Endothelial cell of umbilical vein (primary cell): ENCODE measurements around the gene TOLLIP.

Experiments used
- CTCF ChIP-seq, 2 donors: IDR thresholded peaks; 1 replicate in 1 of 2; 2 replicates in 1 of 2; pipeline ENCODE4 v1.5.1; 2011; ENCODE audit warnings: low read length in 2 of 2, mild to moderate bottlenecking in 2 of 2, moderate library complexity in 2 of 2, control low read depth in 1 of 2, inconsistent platforms in 1 of 2, low read depth in 1 of 2; ENCODE audit not compliant: insufficient read depth in 1 of 2; ENCODE audit errors: extremely low read depth in 1 of 2
- EZH2 ChIP-seq: IDR thresholded peaks from 2 replicates; pipeline ENCODE4 v1.6.1; 2012; ENCODE audit warnings: borderline replicate concordance, low read depth, mild to moderate bottlenecking, moderate library complexity, low read length, inconsistent platforms; ENCODE audit not compliant: severe bottlenecking
- GATA2 ChIP-seq: IDR thresholded peaks from 2 replicates; pipeline ENCODE4 v1.7.0; 2011; ENCODE audit warnings: low read depth, mild to moderate bottlenecking, moderate library complexity, mixed read lengths, low read length; ENCODE audit not compliant: insufficient read length, insufficient read depth
- POLR2A ChIP-seq: IDR thresholded peaks from 2 replicates; pipeline ENCODE4 v1.6.1; 2012; ENCODE audit warnings: low read depth, mild to moderate bottlenecking, control low read depth, low read length
- POLR2AphosphoS5 ChIP-seq: IDR thresholded peaks from 2 replicates; pipeline ENCODE4 v1.6.1; 2012; ENCODE audit warnings: low read depth, mild to moderate bottlenecking, control low read depth, low read length, moderate library complexity; ENCODE audit not compliant: insufficient read depth

- no peak for TF ChIP-seq EZH2
- no peak for TF ChIP-seq CTCF (IDR thresholded peaks at IDR 0.05; ENCODE audit: extremely low read depth in 1 of 2, insufficient read depth in 1 of 2, low read depth in 1 of 2, low read length in 2 of 2)
- no peak for TF ChIP-seq POLR2AphosphoS5
- no peak for TF ChIP-seq GATA2
- TF ChIP-seq POLR2A: no peak
Measured at GRCh38 chr11:1303973-1304372, 5.5 kb downstream of the TOLLIP start.
